WTC11 (cell line): ENCODE data around the gene STK39. TPM values are rescaled to one million over a fixed set of nuclear protein-coding genes. Genes with fewer than 3 reads are reported as not detected.

Experiments used
- ATAC-seq: fragments of 200-7000 bp; cut with Tn5 transposase; 2 replicates; pipeline ENCODE4 v1.10.0; 2021; ENCODE audit warnings: mild to moderate bottlenecking, moderate library complexity
- CTCF ChIA-PET: fragments of 300-600 bp; sonication (Branson Sonifier 250); formaldehyde crosslinking; loops from one replicate; lab custom pipeline; 2021; ENCODE audit warnings: antibody characterized with exemption; lab: Charles Lee
- POLR2A ChIA-PET: fragments of 350-600 bp; sonication (Branson Sonifier 250); formaldehyde crosslinking; loops from one replicate; lab custom pipeline; 2021; ENCODE audit warnings: antibody characterized with exemption; lab: Charles Lee
- DNase-seq: peaks from one replicate; pipeline ENCODE4 v3.0.0; 2021; ENCODE audit warnings: low spot score
- H3K27ac Mint-ChIP-seq: 2 replicates; pipeline ENCODE4 v1.8.0; 2021; ENCODE audit warnings: mixed read lengths
- H3K27me3 Mint-ChIP-seq: 2 replicates; pipeline ENCODE4 v1.8.0; 2021; ENCODE audit warnings: low read depth, mild to moderate bottlenecking, moderate library complexity, mixed read lengths
- H3K36me3 Mint-ChIP-seq: 2 replicates; pipeline ENCODE4 v1.8.0; 2021; ENCODE audit warnings: mixed read lengths
- H3K4me1 Mint-ChIP-seq: 2 replicates; pipeline ENCODE4 v1.8.0; 2022; ENCODE audit warnings: mixed read lengths
- H3K4me3 Mint-ChIP-seq: 2 replicates; pipeline ENCODE4 v1.8.0; 2021; ENCODE audit warnings: mild to moderate bottlenecking, moderate library complexity, mixed read lengths
- H3K9me3 Mint-ChIP-seq: 2 replicates; pipeline ENCODE4 v1.8.0; 2021; ENCODE audit warnings: mixed read lengths
- ATF1 ChIP-seq: sonication (generic); formaldehyde crosslinking; IDR thresholded peaks from 2 replicates; pipeline ENCODE4 v1.8.1; 2023; ENCODE audit warnings: mild to moderate bottlenecking, moderate library complexity, missing genetic modification reagents
- ELF4 ChIP-seq: sonication (generic); formaldehyde crosslinking; IDR thresholded peaks from 2 replicates; pipeline ENCODE4 v1.8.1; 2022; ENCODE audit warnings: low read depth, mild to moderate bottlenecking, moderate library complexity, missing genetic modification reagents
- ETV6 ChIP-seq: sonication (generic); formaldehyde crosslinking; IDR thresholded peaks from 2 replicates; pipeline ENCODE4 v1.8.1; 2022; ENCODE audit warnings: mild to moderate bottlenecking, missing genetic modification reagents
- FOXJ3 ChIP-seq: sonication (generic); formaldehyde crosslinking; IDR thresholded peaks from 2 replicates; pipeline ENCODE4 v1.9.0; 2021; ENCODE audit warnings: missing genetic modification reagents, mild to moderate bottlenecking, borderline replicate concordance
- FOXK1 ChIP-seq: sonication (generic); formaldehyde crosslinking; IDR thresholded peaks from 2 replicates; pipeline ENCODE4 v1.8.0; 2022; ENCODE audit warnings: mild to moderate bottlenecking, moderate library complexity, missing genetic modification reagents
- IRF2 ChIP-seq: sonication (generic); formaldehyde crosslinking; IDR thresholded peaks from 2 replicates; pipeline ENCODE4 v1.8.0; 2022; ENCODE audit warnings: low read depth, missing genetic modification reagents, borderline replicate concordance
- JAZF1 ChIP-seq: fragments of 250-450 bp; sonication (Bioruptor Pico); IDR thresholded peaks from 2 replicates; pipeline ENCODE4 v1.9.0; 2021; ENCODE audit warnings: moderate library complexity, mild to moderate bottlenecking, inconsistent platforms
- MXD4 ChIP-seq: fragments of 250-450 bp; sonication (Bioruptor Pico); IDR thresholded peaks from 2 replicates; pipeline ENCODE4 v1.8.0; 2021; ENCODE audit warnings: mild to moderate bottlenecking, moderate library complexity, borderline replicate concordance
- NFATC4 ChIP-seq: fragments of 250-450 bp; sonication (Bioruptor Pico); IDR thresholded peaks from 2 replicates; pipeline ENCODE4 v1.9.0; 2021; ENCODE audit warnings: mild to moderate bottlenecking
- NR1H2 ChIP-seq: sonication (generic); formaldehyde crosslinking; IDR thresholded peaks from 2 replicates; pipeline ENCODE4 v1.9.0; 2021; ENCODE audit warnings: mild to moderate bottlenecking, moderate library complexity, missing genetic modification reagents
- RELA ChIP-seq: sonication (generic); formaldehyde crosslinking; IDR thresholded peaks from 2 replicates; pipeline ENCODE4 v1.8.1; 2022; ENCODE audit warnings: missing genetic modification reagents, mild to moderate bottlenecking, borderline replicate concordance
- TEAD1 ChIP-seq: sonication (generic); formaldehyde crosslinking; IDR thresholded peaks from 2 replicates; pipeline ENCODE4 v1.8.0; 2022; ENCODE audit warnings: mild to moderate bottlenecking, missing genetic modification reagents
- TP53 ChIP-seq: sonication (generic); formaldehyde crosslinking; IDR thresholded peaks from 2 replicates; pipeline ENCODE4 v1.8.1; 2023; ENCODE audit warnings: mild to moderate bottlenecking, missing genetic modification reagents
- ZBTB21 ChIP-seq: sonication (generic); formaldehyde crosslinking; IDR thresholded peaks from 2 replicates; pipeline ENCODE4 v1.8.1; 2023; ENCODE audit warnings: mild to moderate bottlenecking, missing genetic modification reagents, borderline replicate concordance
- ZNF121 ChIP-seq: sonication (generic); formaldehyde crosslinking; IDR thresholded peaks from 2 replicates; pipeline ENCODE4 v1.8.0; 2023; ENCODE audit warnings: missing genetic modification reagents
- ZNF138 ChIP-seq: sonication (generic); formaldehyde crosslinking; conservative IDR thresholded peaks from 2 replicates; pipeline ENCODE4 v1.8.1; 2022; ENCODE audit warnings: mild to moderate bottlenecking, moderate library complexity, missing genetic modification reagents
- total RNA-seq: library from RNA; stranded (reverse); gene quantifications from 3 replicates; pipeline ENCODE4 v1.2.3, GENCODE V29; 2021
- TF ChIP-seq, protein P1 (sequence below): sonication (generic); formaldehyde crosslinking; IDR thresholded peaks from 2 replicates; pipeline ENCODE4 v1.8.0; 2023; ENCODE audit warnings: missing genetic modification reagents
- TF ChIP-seq, protein P2 (sequence below): fragments of 250-450 bp; sonication (Bioruptor Pico); IDR thresholded peaks from 2 replicates; pipeline ENCODE4 v1.9.0; 2021; ENCODE audit warnings: mild to moderate bottlenecking
- TF ChIP-seq, protein P3 (sequence below): fragments of 250-450 bp; sonication (Bioruptor Pico); IDR thresholded peaks from 2 replicates; pipeline ENCODE4 v1.8.0; 2021; ENCODE audit warnings: mild to moderate bottlenecking
- TF ChIP-seq, protein P4 (sequence below): fragments of 250-450 bp; sonication (Bioruptor Pico); IDR thresholded peaks from 2 replicates; pipeline ENCODE4 v1.9.0; 2021; ENCODE audit warnings: moderate library complexity, mild to moderate bottlenecking, inconsistent platforms, borderline replicate concordance
- TF ChIP-seq, protein P5 (sequence below): sonication (generic); formaldehyde crosslinking; IDR thresholded peaks from 2 replicates; pipeline ENCODE4 v1.8.1; 2023; ENCODE audit warnings: mild to moderate bottlenecking, missing genetic modification reagents

Gene STK39
- total RNA-seq, 1 experiment from 2014 or later = 20.5 TPM

DNA sequence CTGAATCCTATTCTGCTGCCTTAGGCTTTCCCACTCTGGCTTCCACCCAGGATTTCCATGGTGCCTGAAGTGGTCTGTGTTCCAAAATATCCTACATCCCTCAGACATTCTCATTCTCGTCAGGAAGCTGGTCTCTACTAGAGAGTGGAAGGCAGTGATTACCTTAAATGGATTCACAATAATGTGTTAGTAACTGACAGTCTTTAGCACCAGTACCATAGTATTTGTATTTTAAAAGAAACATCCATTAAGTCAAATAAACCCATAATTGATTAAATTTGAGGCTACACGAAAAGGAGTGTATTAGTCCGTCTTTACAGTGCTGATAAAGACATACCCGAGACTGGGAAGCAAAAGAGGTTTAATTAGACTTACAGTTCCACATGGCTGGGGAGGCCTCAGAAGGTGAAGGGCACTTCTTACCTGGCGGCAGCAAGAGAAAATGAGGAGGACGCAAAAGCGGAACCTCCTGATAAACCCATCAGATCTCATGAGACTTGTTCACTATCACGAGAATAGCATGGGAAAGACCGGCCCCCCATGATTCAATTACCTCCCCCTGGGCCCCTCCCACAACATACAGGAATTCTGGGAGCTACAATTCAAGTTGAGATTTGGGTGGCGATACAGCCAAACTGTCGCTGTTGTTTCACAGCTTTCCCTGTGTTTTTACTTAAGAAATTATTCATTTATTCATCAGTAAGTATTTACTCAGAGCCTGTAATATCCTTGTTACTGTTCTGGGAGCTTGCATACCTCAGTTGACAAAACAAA, 306.5 kb downstream of the STK39 start:
- no peaks in the 10 kb centered on the region for H3K36me3 Mint-ChIP-seq
- CTCF ChIA-PET = interaction anchor here (1.0 kb wide), 1 partner anchor 1041 kb away, joined by 3 read pairs; no protein-coding TSS in a partner anchor
- no peak for TF ChIP-seq JAZF1 (CRISPR knock-in tag)
- TF ChIP-seq TEAD1 (CRISPR knock-in tag) = no peak
- peaks cover 6% of the 10 kb centered on the region for H3K4me1 Mint-ChIP-seq
- H3K4me3 Mint-ChIP-seq = no peak overlapping the region
- DNase-seq (no peak), ATAC-seq (no peak)
- H3K9me3 Mint-ChIP-seq = peaks cover 13% of the 10 kb centered on the region
- H3K27me3 Mint-ChIP-seq = no peaks in the 10 kb centered on the region
- POLR2A ChIA-PET = no interaction called here
- H3K27ac Mint-ChIP-seq = no peak overlapping the region

DNA sequence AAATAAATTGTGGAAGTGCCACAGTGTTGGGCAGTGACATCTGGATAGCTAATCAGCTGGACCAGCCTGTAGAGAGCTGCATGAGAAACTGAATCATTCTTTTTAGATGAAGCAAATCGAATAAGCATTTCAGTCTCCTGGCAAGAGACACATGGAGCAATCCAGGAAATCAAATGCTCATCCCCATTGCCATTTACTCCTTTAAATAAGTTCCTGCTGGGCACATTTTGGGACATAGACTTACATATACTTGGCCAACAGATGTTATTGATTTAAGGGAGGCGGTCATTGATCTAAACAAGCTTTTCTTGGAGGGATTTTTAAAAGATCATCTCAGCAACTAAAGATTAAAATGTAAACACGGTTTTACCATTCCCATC, 307.1 kb downstream of the STK39 start:
- Mint-ChIP-seq H3K4me1 (peaks cover under 1% of the 10 kb centered on the region; the same call in 1 of the 2 replicates), H3K36me3 (peaks cover 3% of the 10 kb centered on the region; the same call in 1 of the 2 replicates), H3K9me3 (peaks cover 13% of the 10 kb centered on the region), H3K27ac (no peak overlapping the region), H3K27me3 (no peaks in the 10 kb centered on the region), H3K4me3 (no peak overlapping the region)
- no peak for DNase-seq
- TF ChIP-seq FOXK1 (no peak), RELA (CRISPR knock-in tag) (no peak), IRF2 (no peak), NFATC4 (CRISPR knock-in tag) (no peak), TEAD1 (CRISPR knock-in tag) (no peak), ATF1 (no peak), FOXJ3 (CRISPR knock-in tag) (no peak), ZBTB21 (CRISPR knock-in tag) (no peak)
- TF ChIP-seq, protein P1, sequence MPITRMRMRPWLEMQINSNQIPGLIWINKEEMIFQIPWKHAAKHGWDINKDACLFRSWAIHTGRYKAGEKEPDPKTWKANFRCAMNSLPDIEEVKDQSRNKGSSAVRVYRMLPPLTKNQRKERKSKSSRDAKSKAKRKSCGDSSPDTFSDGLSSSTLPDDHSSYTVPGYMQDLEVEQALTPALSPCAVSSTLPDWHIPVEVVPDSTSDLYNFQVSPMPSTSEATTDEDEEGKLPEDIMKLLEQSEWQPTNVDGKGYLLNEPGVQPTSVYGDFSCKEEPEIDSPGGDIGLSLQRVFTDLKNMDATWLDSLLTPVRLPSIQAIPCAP (CRISPR knock-in tag) = no peak
- TF ChIP-seq, protein P2, sequence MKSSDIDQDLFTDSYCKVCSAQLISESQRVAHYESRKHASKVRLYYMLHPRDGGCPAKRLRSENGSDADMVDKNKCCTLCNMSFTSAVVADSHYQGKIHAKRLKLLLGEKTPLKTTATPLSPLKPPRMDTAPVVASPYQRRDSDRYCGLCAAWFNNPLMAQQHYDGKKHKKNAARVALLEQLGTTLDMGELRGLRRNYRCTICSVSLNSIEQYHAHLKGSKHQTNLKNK (CRISPR knock-in tag) = no peak
- TF ChIP-seq, protein P3, sequence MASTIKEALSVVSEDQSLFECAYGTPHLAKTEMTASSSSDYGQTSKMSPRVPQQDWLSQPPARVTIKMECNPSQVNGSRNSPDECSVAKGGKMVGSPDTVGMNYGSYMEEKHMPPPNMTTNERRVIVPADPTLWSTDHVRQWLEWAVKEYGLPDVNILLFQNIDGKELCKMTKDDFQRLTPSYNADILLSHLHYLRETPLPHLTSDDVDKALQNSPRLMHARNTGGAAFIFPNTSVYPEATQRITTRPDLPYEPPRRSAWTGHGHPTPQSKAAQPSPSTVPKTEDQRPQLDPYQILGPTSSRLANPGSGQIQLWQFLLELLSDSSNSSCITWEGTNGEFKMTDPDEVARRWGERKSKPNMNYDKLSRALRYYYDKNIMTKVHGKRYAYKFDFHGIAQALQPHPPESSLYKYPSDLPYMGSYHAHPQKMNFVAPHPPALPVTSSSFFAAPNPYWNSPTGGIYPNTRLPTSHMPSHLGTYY (CRISPR knock-in tag) = no peak
- TF ChIP-seq, protein P4, sequence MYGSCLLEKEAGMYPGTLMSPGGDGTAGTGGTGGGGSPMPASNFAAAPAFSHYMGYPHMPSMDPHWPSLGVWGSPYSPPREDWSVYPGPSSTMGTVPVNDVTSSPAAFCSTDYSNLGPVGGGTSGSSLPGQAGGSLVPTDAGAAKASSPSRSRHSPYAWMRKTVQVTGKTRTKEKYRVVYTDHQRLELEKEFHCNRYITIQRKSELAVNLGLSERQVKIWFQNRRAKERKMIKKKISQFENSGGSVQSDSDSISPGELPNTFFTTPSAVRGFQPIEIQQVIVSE (CRISPR knock-in tag) = no peak
- CTCF ChIA-PET = interaction anchor here (0.8 kb wide), 1 partner anchor 178 kb away, joined by 4 read pairs; no protein-coding TSS in a partner anchor
- ATAC-seq = no peak
- POLR2A ChIA-PET = no interaction called here

DNA sequence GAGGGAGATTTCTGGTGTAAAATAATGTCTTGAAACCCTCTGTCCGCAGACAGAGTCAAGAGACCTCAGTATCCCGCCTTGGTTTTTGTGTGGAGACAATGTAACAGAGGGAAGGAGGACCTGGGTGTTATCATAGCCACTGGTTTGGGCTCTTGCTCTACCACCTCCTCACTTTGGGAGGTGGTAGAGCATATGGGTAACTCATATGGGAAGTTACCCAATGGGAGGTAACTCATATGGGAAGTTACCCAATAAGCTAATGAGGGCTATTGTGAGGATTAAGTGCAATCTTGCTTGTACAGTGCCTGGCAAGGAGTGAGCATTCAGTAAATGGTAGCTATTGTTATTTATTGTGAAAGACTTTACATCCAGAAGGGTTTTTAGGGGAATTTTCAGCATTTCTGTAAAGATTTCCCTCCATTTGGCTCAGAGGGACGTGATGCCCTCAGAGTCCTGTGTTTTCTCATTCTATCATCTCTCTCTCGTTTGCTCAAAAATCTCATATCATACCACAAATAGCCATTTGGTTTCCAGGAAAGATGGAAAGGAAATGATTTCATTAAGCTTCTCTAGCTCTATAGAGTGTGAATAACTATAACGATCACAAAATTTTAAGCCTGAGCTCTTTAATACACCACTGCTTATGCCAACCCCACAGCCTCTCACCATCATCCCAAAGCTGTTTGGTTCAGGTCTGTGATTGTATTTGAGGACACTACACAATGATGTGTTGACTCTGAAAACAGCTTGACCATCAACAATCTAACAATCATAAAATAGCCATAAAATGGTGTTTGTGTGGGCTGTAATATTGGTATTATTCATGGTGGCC, 307.7 kb downstream of the STK39 start:
- Mint-ChIP-seq H3K9me3 (peaks cover 14% of the 10 kb centered on the region), H3K27ac (no peak overlapping the region), H3K4me3 (no peak overlapping the region), H3K36me3 (peaks cover 3% of the 10 kb centered on the region; the same call in 1 of the 2 replicates), H3K4me1 (no peaks in the 10 kb centered on the region), H3K27me3 (no peaks in the 10 kb centered on the region)
- ChIA-PET CTCF (interaction anchor here (0.8 kb wide), 2 partner anchors 178 to 179 kb away, joined by 3 to 4 read pairs; no protein-coding TSS in a partner anchor), POLR2A (interaction anchor here (0.6 kb wide), 1 partner anchor 68 kb away, joined by 3 read pairs; no protein-coding TSS in a partner anchor)
- no peak for ATAC-seq
- no peak for DNase-seq
- TF ChIP-seq FOXK1 (no peak), ELF4 (CRISPR knock-in tag) (no peak), NR1H2 (CRISPR knock-in tag) (no peak), NFATC4 (CRISPR knock-in tag) (no peak), MXD4 (CRISPR knock-in tag) (no peak), ZNF138 (no peak), TP53 (CRISPR knock-in tag) (no peak), ZNF121 (CRISPR knock-in tag) (no peak), FOXJ3 (CRISPR knock-in tag) (no peak), ETV6 (CRISPR knock-in tag) (no peak)
- TF ChIP-seq, protein P5, sequence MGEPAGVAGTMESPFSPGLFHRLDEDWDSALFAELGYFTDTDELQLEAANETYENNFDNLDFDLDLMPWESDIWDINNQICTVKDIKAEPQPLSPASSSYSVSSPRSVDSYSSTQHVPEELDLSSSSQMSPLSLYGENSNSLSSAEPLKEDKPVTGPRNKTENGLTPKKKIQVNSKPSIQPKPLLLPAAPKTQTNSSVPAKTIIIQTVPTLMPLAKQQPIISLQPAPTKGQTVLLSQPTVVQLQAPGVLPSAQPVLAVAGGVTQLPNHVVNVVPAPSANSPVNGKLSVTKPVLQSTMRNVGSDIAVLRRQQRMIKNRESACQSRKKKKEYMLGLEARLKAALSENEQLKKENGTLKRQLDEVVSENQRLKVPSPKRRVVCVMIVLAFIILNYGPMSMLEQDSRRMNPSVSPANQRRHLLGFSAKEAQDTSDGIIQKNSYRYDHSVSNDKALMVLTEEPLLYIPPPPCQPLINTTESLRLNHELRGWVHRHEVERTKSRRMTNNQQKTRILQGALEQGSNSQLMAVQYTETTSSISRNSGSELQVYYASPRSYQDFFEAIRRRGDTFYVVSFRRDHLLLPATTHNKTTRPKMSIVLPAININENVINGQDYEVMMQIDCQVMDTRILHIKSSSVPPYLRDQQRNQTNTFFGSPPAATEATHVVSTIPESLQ (CRISPR knock-in tag) = no peak
